ENCODE measurements around the gene BCAP31.
"Not testable (repeated sequence)": the region's sequence is repeated elsewhere in the genome, so short reads cannot be mapped to it uniquely, and the experiment has no call there.

Gene BCAP31

GRCh38 chrX:153694687-153695270, 29.4 kb downstream of the BCAP31 start:
- DNase-seq (ENCODE audit: low read depth in 3 of 3): no peak

GRCh38 chrX:153694256-153694655, 29.9 kb downstream of the BCAP31 start:
- DNase-seq (ENCODE audit: low read depth in 3 of 3): not testable (repeated sequence)

- no peak for DNase-seq (ENCODE audit: low read depth in 3 of 3)
Measured at GRCh38 chrX:153693216-153694086, 30.7 kb downstream of the BCAP31 start.

- no peak for DNase-seq (ENCODE audit: low read depth in 3 of 3)
Measured at GRCh38 chrX:153692611-153693156, 31.5 kb downstream of the BCAP31 start.

- DNase-seq (ENCODE audit: low read depth in 3 of 3): no peak
Measured at GRCh38 chrX:153692003-153692402, 32.2 kb downstream of the BCAP31 start.

GRCh38 chrX:153691032-153691827, 33.0 kb downstream of the BCAP31 start:
- not testable (repeated sequence) for DNase-seq (ENCODE audit: low read depth in 3 of 3)

- no peak for DNase-seq (ENCODE audit: low read depth in 3 of 3)
Measured at GRCh38 chrX:153690466-153690865, 33.7 kb downstream of the BCAP31 start.

GRCh38 chrX:153689654-153690465, 34.3 kb downstream of the BCAP31 start:
- DNase-seq (ENCODE audit: low read depth in 3 of 3): no peak

- DNase-seq (ENCODE audit: low read depth in 3 of 3): no peak
Measured at GRCh38 chrX:153688911-153689590, 35.1 kb downstream of the BCAP31 start.

- no peak for DNase-seq (ENCODE audit: low read depth in 3 of 3)
Measured at GRCh38 chrX:153688506-153688905, 35.7 kb downstream of the BCAP31 start.

- DNase-seq (ENCODE audit: low read depth in 3 of 3): no peak
Measured at GRCh38 chrX:153688071-153688470, 36.1 kb downstream of the BCAP31 start.

GRCh38 chrX:153687121-153688039, 36.8 kb downstream of the BCAP31 start, which contains the start of gene SLC6A8:
Gene SLC6A8, plus strand, starts transcription at chrX:153687926. Its CDS starts 649 bp downstream, at chrX:153688575.
- DNase-seq (ENCODE audit: low read depth in 3 of 3): peak in 1 of 3 experiments; percentile 32

- no peak for DNase-seq (ENCODE audit: low read depth in 3 of 3)
Measured at GRCh38 chrX:153686711-153687110, 37.5 kb downstream of the BCAP31 start.

- no peak for DNase-seq (ENCODE audit: low read depth in 3 of 3)
Measured at GRCh38 chrX:153685751-153686696, 38.2 kb downstream of the BCAP31 start.

GRCh38 chrX:153685156-153685536, 39.0 kb downstream of the BCAP31 start:
- DNase-seq (ENCODE audit: low read depth in 3 of 3): no peak

GRCh38 chrX:153684467-153685155, 39.6 kb downstream of the BCAP31 start:
- DNase-seq (ENCODE audit: low read depth in 3 of 3): no peak

- not testable (repeated sequence) for DNase-seq (ENCODE audit: low read depth in 3 of 3)
Measured at GRCh38 chrX:153683486-153683885, 40.7 kb downstream of the BCAP31 start.

- DNase-seq (ENCODE audit: low read depth in 3 of 3): no peak
Measured at GRCh38 chrX:153681175-153681574, 43.0 kb downstream of the BCAP31 start.
